ENCODE data around the gene PPIL6.

PPIL6 gene

DNA sequence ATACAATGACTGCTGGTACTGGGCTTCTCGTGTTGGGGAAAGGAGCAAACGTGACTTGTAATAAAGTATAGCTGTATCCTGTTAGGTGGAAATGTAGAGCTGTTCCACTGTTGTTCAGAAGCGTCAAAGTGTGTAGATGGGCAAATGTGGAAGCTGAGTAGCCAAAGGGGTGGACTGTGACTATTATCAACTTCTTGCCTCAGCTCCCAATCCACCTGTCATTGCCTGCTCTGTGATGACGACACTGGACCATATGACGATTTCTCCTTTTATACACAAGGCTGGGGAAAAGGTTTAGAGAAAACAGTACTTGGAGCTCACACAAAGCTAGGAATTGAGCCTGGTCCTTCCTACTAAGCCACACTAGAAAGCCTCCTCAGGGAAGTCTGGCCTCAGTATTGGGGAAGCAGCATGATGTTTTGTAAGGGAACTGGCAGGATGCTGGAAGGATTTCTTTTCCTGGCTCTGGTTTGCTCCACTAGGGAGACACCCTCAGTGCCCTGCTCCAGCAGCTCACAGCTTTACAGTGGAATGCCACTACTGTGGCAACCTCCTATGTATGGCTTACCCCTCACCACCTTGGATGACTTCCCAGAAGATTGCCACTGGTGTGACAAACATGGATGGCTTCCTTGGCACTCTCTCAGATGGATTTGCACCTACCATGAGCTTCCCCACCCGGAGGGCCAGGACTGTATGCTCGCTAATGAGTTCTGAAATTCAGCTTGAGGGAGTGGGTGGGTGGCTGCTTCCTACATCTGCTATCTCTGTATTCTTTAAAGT, 78.1 kb downstream of the PPIL6 start:
- no peak for DNase-seq (ENCODE audit: low read depth)

DNA sequence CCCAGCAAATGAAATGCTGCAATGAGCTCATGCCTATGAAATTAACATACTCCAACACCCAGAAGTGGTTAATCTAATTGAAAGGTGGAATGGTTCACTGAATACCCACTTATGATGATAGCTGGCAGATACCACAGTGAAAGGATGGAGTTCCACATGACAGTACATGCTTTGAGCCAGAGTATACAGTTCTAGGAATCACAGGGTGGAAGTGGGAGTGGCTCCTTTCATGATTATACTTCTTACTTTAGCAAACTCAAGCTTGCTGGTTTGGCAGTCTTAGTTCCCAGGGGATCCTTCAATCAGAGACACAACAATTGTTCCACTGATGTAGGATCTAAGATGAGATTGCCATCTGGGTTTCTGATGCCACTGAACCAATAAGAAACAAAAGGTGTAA, 79.6 kb downstream of the PPIL6 start:
- DNase-seq (ENCODE audit: low read depth): no peak

DNA sequence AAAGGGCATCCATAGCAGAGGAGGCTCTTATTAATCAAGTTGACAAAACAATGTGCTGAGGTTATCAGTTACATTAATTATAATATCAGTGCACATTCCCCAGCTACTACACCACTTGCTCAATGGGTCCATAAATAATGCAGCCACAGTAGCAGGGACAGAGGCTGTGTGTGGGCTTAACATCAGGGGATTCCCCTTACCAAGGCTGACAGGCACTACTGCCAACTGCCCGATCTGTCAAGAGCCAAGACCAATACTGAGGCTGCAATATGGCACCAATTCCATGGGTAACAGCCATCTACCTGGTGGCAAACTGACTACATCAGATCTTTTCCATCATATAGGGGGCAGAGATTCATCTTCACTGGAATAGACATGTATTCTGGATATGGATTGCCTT, 80.1 kb downstream of the PPIL6 start:
- DNase-seq (ENCODE audit: low read depth): no peak

DNA sequence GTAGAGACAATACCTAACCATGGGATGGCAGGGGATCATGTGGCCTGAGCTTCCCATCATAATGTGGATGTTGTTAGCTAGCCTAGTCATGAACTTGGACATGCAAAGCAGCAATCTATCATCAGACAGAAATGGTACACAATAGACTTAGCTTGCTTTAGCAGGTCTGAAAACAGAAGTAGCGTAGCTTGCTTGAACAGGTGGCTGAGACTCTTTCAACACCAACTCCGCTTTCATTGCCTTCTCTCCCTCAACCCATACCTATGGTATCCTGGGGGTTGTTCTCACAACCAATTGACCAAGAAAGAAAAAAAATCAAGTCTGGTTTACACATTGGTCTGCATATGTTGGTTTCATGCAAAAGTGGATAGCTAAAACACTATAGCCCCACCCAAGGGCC, 81.2 kb downstream of the PPIL6 start:
- no peak for DNase-seq (ENCODE audit: low read depth)

DNA sequence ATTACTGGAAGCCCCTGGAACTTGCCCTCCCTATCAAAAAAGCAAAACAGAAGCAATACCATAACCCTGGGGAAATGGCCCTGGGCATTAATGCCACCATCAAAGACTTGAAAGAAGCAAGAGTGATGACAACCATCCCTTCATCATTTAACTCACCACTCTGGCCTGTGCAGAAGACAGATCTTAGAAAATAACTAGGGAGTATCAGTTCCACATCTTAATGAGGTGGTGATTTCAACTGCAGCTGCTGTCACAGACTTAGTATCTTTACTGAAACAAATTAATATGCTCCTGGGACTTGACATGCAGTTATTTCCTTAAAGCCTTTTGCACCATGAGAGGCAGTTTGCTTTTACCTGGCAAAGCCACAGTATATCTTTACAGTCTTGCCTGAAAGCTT, 82.2 kb downstream of the PPIL6 start:
- no peak for DNase-seq (ENCODE audit: low read depth)

DNA sequence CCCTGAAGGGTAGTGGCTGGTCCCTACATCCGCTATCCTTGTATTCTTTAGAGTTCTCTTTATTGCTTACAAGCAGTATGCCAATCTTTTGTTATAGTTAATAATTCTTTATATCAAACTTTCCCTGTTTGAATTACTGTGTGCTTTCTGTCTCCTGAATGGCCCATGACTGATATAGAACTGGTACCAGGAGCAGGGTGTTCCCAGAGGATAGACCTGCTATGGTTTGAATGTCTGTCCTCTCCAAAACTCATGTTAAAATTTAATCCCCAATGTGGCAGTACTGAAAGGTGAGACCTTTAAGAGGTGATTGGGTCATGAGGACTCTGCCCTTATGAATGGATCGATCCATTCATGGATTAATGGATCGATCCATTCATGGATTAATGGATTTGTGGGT, 84.2 kb downstream of the PPIL6 start:
- no peak for DNase-seq (ENCODE audit: low read depth)

DNA sequence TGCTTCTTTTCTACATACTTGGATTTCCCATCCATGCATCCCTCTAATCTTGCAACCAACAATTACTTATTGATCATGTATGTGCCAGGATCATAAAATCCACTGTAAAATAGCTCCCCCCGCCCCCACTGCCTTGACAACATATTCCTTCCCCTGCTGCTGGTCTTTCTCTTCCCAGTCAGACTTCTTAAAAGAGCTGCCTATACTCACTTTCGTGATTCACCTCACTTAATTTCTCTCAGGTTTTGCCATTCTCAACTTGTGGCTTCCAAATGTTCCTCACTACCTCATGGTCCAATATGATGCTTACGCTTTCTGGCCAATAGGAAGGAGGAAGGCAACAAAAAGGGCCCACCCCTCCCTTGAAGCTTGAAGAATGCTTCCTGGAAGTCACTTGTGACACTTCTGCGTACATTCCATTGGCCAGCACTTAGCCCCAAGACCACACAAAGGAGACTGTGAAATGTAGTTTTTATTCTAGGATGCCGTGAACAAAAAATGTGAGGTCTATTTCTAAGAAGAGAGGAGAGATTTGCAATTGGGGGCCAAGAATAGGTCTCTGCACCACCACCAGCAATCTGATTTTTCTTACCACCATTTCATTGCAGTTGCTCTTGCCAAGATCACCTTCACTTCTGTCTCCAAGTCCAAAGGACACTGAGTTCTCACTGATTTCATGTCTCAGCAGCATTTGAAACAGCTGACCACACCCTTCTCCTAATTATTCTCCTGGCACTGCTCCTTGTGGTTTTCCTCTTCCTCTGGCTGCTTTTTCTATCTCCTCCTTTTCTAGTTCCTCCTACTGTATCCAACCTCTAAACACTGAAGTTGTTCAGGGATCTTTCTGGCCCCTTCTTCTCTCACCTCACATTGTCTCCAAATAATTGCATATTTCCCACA, 88.9 kb downstream of the PPIL6 start:
- no peak for DNase-seq (ENCODE audit: low read depth)

DNA sequence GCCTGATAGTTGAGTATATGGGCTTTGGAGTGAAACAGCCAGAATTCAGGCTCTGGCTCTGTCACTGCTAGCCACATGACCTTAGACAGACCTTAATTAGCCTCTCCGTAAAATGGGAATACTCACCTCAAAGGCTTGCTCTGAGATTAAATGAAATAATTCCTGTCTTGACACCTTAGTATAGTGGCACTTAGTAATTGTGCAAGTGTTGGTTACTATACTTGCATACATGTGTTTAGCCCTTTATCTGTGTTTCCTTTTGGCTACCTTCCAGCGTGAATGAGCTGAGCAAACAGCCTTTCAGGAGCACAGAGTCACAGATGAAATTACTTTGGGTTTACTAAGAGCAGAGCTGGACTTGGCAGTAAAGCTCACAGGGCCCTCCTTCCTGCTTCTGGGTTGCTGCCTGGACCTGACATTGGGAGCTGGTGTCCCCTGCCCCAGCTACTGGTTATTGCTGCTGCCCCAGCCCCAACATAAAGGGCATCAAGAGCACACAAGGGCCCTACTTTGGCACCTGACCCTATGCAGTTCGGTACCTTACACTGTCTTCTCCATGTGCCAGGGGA, 90.9 kb downstream of the PPIL6 start:
- no peak for DNase-seq (ENCODE audit: low read depth)

DNA sequence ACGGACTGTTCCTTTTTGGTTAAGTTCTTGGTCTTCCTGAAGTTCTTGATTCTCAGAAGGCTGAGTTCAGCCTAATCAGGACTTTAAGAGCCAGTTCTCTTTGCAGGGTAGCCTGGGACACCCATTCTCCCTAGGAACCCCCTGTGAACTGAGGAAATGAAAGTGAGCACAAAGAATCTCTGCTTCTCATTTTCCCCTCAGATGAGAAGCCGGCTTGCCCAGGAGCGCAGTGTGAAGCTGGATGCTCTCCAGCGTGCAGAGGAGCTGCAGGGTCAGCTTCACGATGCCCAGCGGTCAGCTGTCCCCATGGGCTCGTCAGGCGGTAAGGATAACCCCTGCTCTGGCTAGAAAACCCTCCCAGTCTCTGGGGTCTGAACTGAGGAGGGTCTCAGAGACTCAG, 92.2 kb downstream of the PPIL6 start:
- no peak for DNase-seq (ENCODE audit: low read depth)

DNA sequence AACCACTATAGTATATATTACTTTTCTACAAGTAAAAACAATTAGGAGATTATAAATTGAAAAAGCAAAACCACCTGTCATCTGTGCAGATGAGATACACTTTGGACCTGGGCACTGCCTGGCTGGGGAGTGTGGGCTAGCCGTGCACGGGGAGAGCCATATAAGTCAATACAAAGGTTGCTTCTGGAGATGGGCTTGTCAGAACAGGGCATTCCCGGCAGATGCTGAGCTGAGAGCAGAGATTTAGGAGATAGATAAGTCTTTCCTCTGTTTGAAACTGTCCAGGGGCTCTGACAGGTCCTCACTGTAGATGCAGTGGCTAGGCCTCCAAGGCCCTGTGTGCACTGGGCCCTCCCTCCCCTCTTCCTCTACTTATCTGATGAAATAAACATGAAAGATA, 92.6 kb downstream of the PPIL6 start:
- DNase-seq (ENCODE audit: low read depth): no peak

DNA sequence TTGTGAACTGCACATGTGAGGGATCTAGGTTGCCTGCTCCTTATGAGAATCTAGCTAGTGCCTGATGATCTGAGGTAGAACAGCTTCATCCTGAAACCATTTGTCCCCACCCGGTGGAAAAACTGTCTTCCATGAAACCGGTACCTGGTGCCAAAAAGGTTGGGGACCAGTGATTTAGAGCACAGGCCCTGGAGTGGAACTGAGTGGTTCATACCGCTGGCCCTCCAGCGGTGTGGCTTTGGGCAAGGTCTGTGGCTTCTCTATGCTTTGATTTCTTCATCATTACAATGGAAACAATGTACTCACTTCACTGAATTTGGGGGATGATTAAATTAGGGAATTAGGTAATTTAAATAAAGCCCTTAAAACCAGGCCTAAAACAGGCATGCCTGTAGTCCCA, 94.4 kb downstream of the PPIL6 start:
- no peak for DNase-seq (ENCODE audit: low read depth)

DNA sequence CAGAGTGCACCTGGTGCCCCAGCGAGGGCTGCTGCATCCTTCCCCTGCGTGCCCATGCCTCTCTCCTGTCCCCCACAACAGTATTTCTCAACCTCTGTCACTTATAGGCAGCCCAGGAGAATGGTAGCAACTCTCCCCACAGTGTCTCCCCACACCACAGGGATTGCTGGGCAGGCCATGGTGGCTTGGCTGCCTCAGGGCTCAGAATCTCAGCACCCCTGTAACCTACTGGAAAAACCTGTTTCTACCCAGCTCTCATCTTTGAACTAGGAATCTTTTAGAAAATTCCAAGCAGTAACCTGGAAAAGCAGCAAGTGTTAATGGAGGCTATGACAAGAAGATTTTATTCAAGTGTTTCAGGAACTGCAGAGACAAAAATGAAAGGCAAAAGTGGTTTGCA, 96.2 kb downstream of the PPIL6 start:
- DNase-seq (ENCODE audit: low read depth): no peak

DNA sequence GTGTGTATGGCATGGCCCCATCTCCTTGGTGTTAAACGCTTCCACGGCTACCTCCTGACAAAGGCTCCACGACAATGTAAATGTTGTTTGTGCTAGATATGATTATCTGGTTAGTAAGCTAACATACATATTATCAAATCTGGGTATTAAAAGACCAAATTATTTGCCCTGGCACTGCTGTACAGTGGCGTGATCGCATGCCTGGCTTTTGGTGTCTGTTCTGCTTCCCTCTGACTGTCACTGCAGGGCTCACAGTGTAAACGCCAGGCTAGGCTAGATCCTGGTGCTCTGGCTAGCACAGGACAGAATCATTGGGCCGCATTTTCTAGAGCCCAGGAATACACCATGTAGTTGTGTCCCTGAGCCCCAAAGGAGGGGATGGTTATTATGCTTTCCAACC, 96.9 kb downstream of the PPIL6 start:
- DNase-seq (ENCODE audit: low read depth): no peak

DNA sequence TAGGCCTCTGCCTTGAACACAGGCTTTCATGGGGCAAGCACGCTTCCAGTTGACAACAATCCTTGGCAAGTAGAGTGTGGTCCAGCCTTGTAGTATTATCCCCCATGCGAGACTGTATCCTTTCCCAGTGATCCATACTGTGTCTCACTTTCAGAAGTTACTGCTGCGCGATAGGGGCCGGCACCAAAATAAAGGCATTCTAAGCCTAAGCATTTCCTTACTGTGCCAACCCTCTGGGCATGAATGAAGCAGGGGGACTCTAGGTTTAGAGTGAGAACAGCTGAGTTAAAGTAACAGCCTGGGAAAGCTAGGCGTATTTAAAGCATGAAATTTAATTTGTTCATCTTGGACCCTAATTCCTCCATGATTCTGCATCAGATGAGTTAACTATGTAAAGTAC, 97.5 kb downstream of the PPIL6 start:
- DNase-seq (ENCODE audit: low read depth): no peak

DNA sequence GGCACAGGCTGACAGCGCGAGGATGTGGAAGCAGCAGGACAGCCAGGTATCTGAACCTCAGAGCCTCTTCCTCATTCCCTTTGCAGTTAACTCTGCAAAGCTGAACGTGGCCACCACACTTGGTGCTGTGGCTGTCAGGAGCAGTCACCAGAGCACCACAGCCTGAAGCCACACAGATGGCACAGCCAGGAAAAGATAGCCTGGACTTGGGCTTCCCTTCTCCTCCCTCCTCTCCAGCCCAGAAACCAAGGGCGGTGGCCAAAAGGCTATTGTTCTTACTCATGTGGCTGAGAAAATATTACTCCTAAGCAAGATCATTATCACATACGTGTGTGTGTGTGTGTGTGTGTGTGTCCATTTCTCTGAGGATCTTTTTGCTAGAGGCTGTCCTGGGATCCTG, 97.9 kb downstream of the PPIL6 start:
- no peak for DNase-seq (ENCODE audit: low read depth)

DNA sequence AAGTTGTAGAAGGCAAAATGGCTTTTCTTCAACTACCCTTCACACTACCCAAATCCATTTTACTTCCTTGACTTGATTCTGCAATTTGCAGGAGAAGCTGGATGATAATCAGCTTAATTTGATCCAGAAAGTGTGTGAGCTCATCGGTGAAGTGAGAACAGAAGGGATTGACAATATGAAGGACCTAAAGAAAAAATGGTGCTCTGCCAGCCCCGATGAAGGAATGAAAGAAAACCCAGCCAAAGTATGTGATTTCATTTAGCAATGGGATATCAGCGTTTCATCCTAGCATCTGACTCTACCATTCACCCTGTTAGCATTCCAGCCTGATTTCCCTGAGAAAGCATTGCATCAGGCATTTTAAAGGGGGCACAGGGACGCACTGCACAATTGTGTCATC, 99.6 kb downstream of the PPIL6 start:
- DNase-seq (ENCODE audit: low read depth): no peak

Data from stimulated activated CD8-positive, alpha-beta memory T cell treated with anti-CD3 and anti-CD28 coated beads, Interleukin-4, amount 100 ng/mL, for 24 hours (primary cell).